Type B pancreatic cell (in vitro differentiated cells): ENCODE results near the gene DYTN. TPM values are rescaled to one million over a fixed set of nuclear protein-coding genes. Genes with fewer than 3 reads are reported as not detected.

Source experiments
- DNase-seq: peaks from one replicate; pipeline ENCODE4 v3.0.0; 2021; ENCODE audit warnings: mixed read lengths; ENCODE audit not compliant: unreplicated experiment; ENCODE audit errors: extremely low spot score
- H3K27ac Mint-ChIP-seq: 2 replicates; pipeline ENCODE4 v1.8.0; 2021; ENCODE audit warnings: mild to moderate bottlenecking, mixed read lengths
- H3K27me3 Mint-ChIP-seq: 2 replicates; pipeline ENCODE4 v1.8.0; 2021; ENCODE audit warnings: mixed read lengths
- H3K36me3 Mint-ChIP-seq: 2 replicates; pipeline ENCODE4 v1.8.0; 2021; ENCODE audit warnings: mixed read lengths
- H3K4me1 Mint-ChIP-seq: one replicate; pipeline ENCODE4 v1.8.0; 2021; ENCODE audit warnings: mixed read lengths; ENCODE audit not compliant: unreplicated experiment
- H3K4me3 Mint-ChIP-seq: 2 replicates; pipeline ENCODE4 v1.8.0; 2021; ENCODE audit warnings: mild to moderate bottlenecking, mixed read lengths
- H3K9me3 Mint-ChIP-seq: 2 replicates; pipeline ENCODE4 v1.8.0; 2021; ENCODE audit warnings: mixed read lengths
- total RNA-seq: library from RNA; stranded (reverse); gene quantifications from 2 replicates; pipeline ENCODE4 v1.2.1, GENCODE V29; 2021; ENCODE audit warnings: low replicate concordance
- TF ChIP-seq, protein P1 (sequence below): fragments of 200-600 bp; sonication (generic); conservative IDR thresholded peaks from 2 replicates; pipeline ENCODE4 v1.5.0; 2021; ENCODE audit warnings: antibody characterized with exemption, mild to moderate bottlenecking

DYTN gene
- total RNA-seq, 1 donor from 2014 or later, result not detected

DNA sequence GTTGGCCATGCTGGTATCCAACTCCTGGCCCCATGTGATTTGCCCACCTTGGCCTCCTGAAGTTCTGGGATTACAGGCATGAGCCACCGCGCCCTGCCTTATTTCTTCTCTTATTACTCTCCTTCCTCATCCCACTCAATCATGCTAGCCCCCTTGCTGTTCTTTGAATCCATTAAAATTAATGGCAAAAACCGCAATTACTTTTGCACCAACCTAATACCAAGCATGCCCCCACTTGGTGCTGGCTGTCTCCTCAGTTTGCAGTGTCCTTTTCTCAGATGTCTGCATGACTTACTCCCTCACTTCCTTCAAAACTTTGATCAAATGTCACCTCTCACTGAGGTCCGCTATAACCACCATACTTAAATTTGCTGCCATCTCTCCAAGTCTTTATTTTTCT, 34.6 kb downstream of the DYTN start:
- TF ChIP-seq, protein P1, sequence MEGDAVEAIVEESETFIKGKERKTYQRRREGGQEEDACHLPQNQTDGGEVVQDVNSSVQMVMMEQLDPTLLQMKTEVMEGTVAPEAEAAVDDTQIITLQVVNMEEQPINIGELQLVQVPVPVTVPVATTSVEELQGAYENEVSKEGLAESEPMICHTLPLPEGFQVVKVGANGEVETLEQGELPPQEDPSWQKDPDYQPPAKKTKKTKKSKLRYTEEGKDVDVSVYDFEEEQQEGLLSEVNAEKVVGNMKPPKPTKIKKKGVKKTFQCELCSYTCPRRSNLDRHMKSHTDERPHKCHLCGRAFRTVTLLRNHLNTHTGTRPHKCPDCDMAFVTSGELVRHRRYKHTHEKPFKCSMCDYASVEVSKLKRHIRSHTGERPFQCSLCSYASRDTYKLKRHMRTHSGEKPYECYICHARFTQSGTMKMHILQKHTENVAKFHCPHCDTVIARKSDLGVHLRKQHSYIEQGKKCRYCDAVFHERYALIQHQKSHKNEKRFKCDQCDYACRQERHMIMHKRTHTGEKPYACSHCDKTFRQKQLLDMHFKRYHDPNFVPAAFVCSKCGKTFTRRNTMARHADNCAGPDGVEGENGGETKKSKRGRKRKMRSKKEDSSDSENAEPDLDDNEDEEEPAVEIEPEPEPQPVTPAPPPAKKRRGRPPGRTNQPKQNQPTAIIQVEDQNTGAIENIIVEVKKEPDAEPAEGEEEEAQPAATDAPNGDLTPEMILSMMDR, result no peak
- no peak for DNase-seq
- Mint-ChIP-seq H3K27ac (no peak overlapping the region), H3K9me3 (no peaks in the 10 kb centered on the region), H3K4me3 (no peak overlapping the region), H3K36me3 (no peaks in the 10 kb centered on the region), H3K4me1 (no peaks in the 10 kb centered on the region), H3K27me3 (peaks cover 13% of the 10 kb centered on the region)

DNA sequence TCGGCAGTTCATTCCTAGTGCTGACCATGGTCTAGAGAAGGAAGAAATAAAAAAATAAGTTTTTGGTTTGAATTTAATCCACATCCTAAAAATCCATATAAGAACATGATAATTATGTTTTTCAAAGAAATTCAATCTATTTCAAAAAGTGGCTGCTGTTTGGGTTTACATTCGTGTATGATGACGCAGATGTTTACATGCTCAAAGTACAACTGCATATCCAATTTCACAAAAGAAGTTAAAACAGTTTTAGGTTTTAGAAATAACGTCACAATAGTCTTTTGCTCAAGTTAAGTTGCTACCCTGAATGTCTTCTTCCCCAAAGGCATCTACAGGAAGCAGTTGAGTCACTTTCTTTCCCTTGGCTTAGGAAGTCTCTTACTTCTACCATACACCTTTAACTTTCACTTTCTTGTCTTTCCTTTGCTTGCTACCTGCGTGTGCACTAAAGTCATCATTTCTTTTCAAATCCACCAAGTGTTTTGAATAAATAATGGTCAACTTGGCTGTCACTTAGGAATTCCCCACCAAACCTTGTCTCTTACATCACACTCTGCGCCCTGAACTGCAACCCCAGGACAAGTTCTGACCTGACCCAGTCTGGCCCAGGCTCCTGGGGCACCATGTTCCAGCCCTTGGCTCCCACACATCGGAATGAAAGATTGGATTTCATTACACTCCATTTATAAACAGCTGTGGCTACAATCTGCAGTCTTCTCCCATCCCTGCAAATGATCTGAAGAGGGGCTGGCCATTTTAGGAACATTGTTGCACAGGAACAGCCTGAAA, 47.5 kb downstream of the DYTN start:
- Mint-ChIP-seq H3K27me3 (peaks cover 4% of the 10 kb centered on the region), H3K4me1 (no peaks in the 10 kb centered on the region), H3K36me3 (no peaks in the 10 kb centered on the region), H3K9me3 (no peaks in the 10 kb centered on the region), H3K4me3 (no peak overlapping the region), H3K27ac (no peak overlapping the region)
- TF ChIP-seq, protein P1, result no peak
- no peak for DNase-seq

DNA sequence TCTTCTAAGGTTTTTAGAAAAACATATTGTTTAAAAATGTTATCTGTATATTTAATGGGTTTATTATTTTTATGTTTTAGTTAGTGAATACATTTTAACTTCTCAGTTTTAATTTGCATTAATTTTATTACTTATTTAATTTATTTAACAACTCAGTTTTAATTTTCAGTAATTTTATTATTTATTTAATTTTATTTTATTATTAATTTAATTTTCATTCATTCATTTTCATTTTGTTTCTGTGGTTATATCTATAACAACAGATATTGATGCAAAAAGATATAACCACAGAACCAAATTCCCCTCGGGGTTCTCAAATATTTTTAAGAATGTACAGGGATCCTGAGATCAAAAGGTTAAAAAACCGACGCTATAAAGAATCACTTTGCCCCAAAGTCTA, 52.9 kb downstream of the DYTN start:
- peaks cover 17% of the 10 kb centered on the region for H3K27me3 Mint-ChIP-seq
- no peaks in the 10 kb centered on the region for H3K36me3 Mint-ChIP-seq
- TF ChIP-seq, protein P1, result no peak
- no peaks in the 10 kb centered on the region for H3K4me1 Mint-ChIP-seq
- no peak overlapping the region for H3K27ac Mint-ChIP-seq
- no peak overlapping the region for H3K4me3 Mint-ChIP-seq
- no peak for DNase-seq
- H3K9me3 Mint-ChIP-seq, result no peaks in the 10 kb centered on the region

DNA sequence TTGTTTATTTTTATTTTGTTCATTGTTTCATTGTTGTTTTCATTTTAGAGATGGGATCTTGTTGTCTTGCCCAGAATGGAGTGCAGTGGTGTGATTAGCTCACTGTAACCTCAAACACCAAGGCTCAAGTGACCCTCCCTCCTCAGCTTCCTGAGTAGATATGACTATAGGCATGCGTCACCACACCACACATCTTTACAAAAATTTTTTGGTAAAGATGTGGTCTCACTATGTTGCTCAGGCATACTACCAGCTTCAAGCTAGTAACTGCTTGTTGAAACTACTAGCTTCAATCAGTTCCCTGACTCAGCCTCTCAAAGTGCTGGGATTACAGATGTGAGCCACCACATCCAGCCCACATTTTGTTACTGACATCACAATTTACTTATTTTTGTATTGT, 61.1 kb downstream of the DYTN start:
- Mint-ChIP-seq H3K9me3 (peaks cover 5% of the 10 kb centered on the region), H3K27ac (no peak overlapping the region), H3K27me3 (peaks cover 23% of the 10 kb centered on the region), H3K4me1 (no peaks in the 10 kb centered on the region), H3K4me3 (no peak overlapping the region), H3K36me3 (no peaks in the 10 kb centered on the region)
- DNase-seq, result no peak
- TF ChIP-seq, protein P1, result no peak

DNA sequence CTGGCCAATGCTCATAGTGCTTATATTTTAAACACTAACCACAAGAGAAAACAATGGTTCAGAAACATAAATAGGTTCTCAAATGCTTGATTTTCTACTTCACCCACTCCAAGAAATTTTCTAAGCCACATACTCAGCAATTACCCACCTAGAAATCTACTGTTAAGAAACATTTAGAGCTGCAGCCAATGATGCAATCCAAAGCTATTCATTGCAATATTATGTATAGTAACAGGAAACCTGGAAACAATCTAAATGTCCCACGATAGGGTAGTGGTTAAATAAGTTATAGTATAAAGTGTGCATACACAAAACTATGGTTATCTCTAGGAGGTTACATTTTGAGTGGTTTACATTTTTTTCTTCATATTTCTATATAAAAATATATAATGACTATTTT, 70.2 kb downstream of the DYTN start:
- Mint-ChIP-seq H3K4me3 (no peak overlapping the region), H3K9me3 (no peaks in the 10 kb centered on the region), H3K27me3 (peaks cover 31% of the 10 kb centered on the region), H3K36me3 (no peaks in the 10 kb centered on the region), H3K27ac (no peak overlapping the region), H3K4me1 (no peaks in the 10 kb centered on the region)
- no peak for DNase-seq
- TF ChIP-seq, protein P1, result no peak
